Measurements from ENCODE around the gene SLC44A2. TPM values are rescaled to one million over a fixed set of nuclear protein-coding genes. Genes with fewer than 3 reads are reported as not detected.
A peak's percentile ranks its signal among the peaks of the same experiment; 100 is the strongest.

The SLC44A2 gene
- total and polyA plus RNA-seq, 10 of the 15 experiments (the other 5 are each of a cell fraction or from before 2014, with no cell fraction given) = 3.0 to 51.3 (median 26.8) TPM

DNA sequence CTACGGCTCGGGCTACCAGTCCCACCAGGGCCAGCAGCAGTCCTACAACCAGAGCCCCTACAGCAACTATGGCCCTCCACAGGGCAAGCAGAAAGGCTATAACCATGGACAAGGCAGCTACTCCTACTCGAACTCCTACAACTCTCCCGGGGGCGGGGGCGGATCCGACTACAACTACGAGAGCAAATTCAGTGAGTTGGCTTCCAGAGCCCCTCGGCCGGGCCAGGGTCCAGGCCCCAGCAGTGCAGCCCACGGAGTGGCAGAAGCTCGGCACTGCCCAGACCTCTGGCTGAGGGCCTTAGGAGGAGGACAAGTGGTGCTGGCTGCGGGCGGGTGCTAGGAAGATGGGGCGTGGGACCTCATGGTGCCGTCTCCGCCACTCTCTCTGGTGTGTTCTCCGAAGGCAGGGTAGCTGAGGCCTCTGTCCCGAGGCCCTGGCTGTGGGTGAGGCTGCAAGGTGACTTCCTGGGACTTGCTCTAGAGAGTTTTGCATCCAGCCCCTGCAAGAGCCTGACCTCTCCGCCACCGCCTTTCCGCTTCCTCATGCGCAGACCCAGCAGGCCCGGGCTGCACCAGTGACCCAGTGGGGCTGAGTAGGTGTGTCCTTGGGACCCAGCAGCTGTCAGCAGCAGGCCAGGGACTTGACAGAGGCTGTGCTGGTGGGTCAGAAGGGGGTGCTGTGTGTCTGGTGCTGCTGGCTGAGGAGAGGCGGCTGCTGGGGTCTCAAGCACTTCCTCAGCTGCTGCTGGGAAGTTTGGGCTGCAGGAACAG, 62.4 kb downstream of the SLC44A2 start:
- ATAC-seq = no peak
- Histone ChIP-seq H3K9ac (ENCODE audit: control insufficient read depth, insufficient read depth, low read length) (no peak overlapping the region), H3K9me3 (replicated peaks; ENCODE audit: control insufficient read depth, insufficient read depth, low read length) (no peaks in the 10 kb centered on the region), H3K27ac (ENCODE audit: control insufficient read depth, insufficient read depth) (no peak overlapping the region), H3K27me3 (replicated peaks in 1 of 2; ENCODE audit: control insufficient read depth in 2 of 2, insufficient read depth in 2 of 2, low read length in 1 of 2) (no peaks in the 10 kb centered on the region), H3K4me3 (no peak overlapping the region), H2AFZ (ENCODE audit: control insufficient read depth, low read depth, low read length) (no peak overlapping the region), H3K36me3 (ENCODE audit: control insufficient read depth in 2 of 2, insufficient read depth in 2 of 2, low read length in 1 of 2) (peaks cover 41 to 77% of the 10 kb centered on the region in 2 experiments), H4K20me1 (ENCODE audit: control insufficient read depth, insufficient read depth) (peaks cover under 1% of the 10 kb centered on the region; the same call in 1 of the 2 replicates), H3K79me2 (ENCODE audit: control insufficient read depth, insufficient read depth, low read length) (no peaks in the 10 kb centered on the region), H3K4me1 (ENCODE audit: control insufficient read depth, insufficient read depth, low read length) (no peaks in the 10 kb centered on the region), H3K4me2 (ENCODE audit: control insufficient read depth, insufficient read depth) (no peak overlapping the region)
- ChIA-PET RAD21 (ENCODE audit: unreplicated experiment) (no interaction called here), CTCF (no interaction called here), POLR2A (interaction anchor here (1.8 kb wide), 1 partner anchor 25 kb away, joined by 4 read pairs; no protein-coding TSS in a partner anchor), SMC1A (ENCODE audit: uncharacterized antibody, unreplicated experiment) (no interaction called here)
- BruUV-seq (replicated peaks) = no TSS peak
- FAIRE-seq = no peak
- TF ChIP-seq POLR2A (IDR thresholded peaks at IDR 0.05; ENCODE audit: low read depth, low read length) = peak; percentile 42; the same call in 1 of the 2 replicates
- no peak for TF ChIP-seq JUNB (IDR thresholded peaks at IDR 0.05)
- TF ChIP-seq SPI1 (IDR thresholded peaks at IDR 0.05; ENCODE audit: borderline replicate concordance, insufficient read depth, low read depth, low read length) = no peak
- TF ChIP-seq SIX5 (IDR thresholded peaks at IDR 0.05; ENCODE audit: low read depth, low read length, severe bottlenecking) = no peak
- no peak for TF ChIP-seq SP1 (IDR thresholded peaks at IDR 0.05; ENCODE audit: low read depth, low read length)
- peak; percentile 37; the same call in 1 of the 2 replicates for TF ChIP-seq SMAD5 (IDR thresholded peaks at IDR 0.05; ENCODE audit: low read depth)
- no peak for DNase-seq (ENCODE audit: low read depth, low spot score)
- in situ Hi-C loops (cut with MboI) (no loop called here), intact Hi-C loops (cut with micrococcal nuclease; ENCODE audit: unreplicated experiment) (no loop called here)
- 92% methylated on average over 25 of the region's 25 CpGs for WGBS (ENCODE audit: insufficient coverage, insufficient replicate concordance, low lambda C conversion rate, missing lambda C conversion rate)
